ENCODE measurements around the gene OPRD1. TPM values are rescaled to one million over a fixed set of nuclear protein-coding genes. Genes with fewer than 3 reads are reported as not detected.
A peak's percentile ranks its signal among the peaks of the same experiment; 100 is the strongest.

OPRD1 gene
- polyA plus RNA-seq, 3 donors from 2014 or later: 0.03 TPM; not detected in 2

DNA sequence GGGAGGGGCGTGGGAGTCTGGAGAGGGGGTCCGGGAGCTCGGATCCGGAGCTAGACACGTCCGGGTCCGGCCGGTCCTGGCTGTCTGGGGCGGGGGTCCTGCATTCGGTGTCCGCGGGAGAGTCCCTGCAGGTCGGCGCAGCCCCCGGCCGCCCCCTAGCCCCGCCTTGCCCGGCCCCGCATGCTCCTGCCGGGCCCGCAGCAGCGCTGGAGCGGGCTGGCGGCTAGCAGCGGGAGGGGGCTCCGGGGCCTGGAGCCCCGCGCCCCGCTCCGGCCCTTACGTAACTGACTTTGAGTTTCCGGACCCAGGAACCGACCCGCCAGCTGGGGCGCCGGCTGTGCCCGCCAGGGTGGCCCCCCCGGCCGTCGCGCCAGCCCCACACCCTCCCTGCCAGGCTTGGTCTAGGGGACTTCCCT is 75.5 kb downstream of the OPRD1 start:
- Mint-ChIP-seq H3K27ac (peak overlapping the region; percentile 88 to 99 (median 96)), H3K36me3 (no peaks in the 10 kb centered on the region)

DNA sequence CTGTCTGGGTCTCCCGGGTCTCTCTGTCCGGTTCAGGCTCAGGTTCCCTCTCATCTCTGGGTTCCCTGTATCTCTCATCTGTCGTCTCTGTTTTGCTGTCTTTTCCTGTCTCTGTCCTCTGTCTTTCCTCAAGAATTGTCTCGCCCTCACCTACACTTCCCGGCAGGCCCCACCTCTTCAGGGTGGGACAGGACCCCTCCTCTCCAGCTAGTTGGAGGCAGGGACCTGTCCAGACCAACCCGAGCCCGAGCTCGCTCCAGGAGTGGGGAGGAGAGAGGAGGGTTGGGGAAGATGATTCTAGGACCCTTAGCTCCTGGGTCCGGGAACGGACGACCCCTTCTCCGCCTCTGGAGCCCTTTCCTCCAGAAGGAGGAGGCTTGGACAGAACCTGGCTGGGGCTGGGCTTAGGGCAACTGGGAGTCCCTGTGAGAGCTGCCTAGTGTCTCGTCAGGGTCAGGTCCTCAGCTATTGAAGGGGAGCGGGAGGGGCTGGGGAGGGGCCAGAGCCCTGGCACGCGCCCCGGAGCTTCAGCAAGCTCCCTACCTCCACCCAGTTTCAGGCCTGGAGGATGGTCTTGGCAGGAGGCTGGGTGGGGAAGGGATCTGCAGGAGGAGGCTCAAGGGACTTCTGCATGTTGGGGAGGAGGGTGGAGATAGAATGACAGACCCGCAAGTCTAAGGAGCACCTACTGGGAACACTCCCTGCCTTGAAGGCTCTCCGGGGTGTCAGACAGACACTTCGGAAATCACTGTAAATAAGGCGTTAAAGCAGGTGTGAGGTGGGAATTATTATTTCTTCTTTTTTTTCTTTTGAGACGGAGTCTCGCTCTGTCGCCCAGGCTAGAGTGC is 76.1 kb downstream of the OPRD1 start:
- Mint-ChIP-seq H3K4me1 (peaks cover 40 to 63% of the 10 kb centered on the region in 2 donors), H3K4me3 (peak overlapping the region; percentile 86 to 99 (median 91)), H3K9me3 (no peaks in the 10 kb centered on the region), H3K27me3 (ENCODE audit: low read depth in 3 of 3) (peaks cover 7 to 13% (median 8%) of the 10 kb centered on the region in 3 donors), H3K36me3 (no peaks in the 10 kb centered on the region), H3K27ac (peak overlapping the region; percentile 88 to 99 (median 94))
- no peak for DNase-seq

More for the DNA sequence above, 75.5 kb downstream of the OPRD1 start:
- Mint-ChIP-seq H3K27me3 (ENCODE audit: low read depth in 3 of 3) (peaks cover 8 to 15% (median 9%) of the 10 kb centered on the region in 3 donors), H3K9me3 (no peaks in the 10 kb centered on the region), H3K4me1 (peaks cover 42 to 65% of the 10 kb centered on the region in 2 donors), H3K4me3 (peak overlapping the region; percentile 91 to 99 (median 92))
- DNase-seq: peak; percentile 70 to 77 (median 71)

DNA sequence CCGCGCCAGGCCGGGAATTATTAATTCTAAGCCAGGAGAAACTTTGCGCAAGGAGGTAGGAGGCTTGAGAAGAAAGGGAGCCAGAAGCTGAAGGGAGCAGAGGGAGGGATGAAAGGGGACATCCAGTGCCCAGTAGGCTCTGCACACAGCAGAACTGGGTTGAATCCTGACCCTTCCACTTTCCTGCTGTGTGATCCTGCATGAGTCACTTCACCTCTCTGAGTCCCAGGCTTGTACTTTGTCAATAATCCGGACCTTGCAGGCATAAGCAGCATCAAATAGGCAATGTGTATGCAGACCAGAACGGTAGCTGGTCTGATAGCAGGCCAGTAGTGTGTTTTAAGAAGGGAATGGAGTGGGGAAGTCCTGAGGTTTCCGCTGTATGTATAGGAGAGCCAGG is 76.9 kb downstream of the OPRD1 start:
- DNase-seq: no peak
- Mint-ChIP-seq H3K36me3 (no peaks in the 10 kb centered on the region), H3K4me1 (peaks cover 38 to 55% of the 10 kb centered on the region in 2 donors), H3K4me3 (peak overlapping the region; percentile 28 to 86 (median 55)), H3K27me3 (ENCODE audit: low read depth in 3 of 3) (peaks cover 7 to 13% (median 8%) of the 10 kb centered on the region in 3 donors), H3K27ac (peak overlapping the region; percentile 0 to 96 (median 31)), H3K9me3 (no peaks in the 10 kb centered on the region)

DNA sequence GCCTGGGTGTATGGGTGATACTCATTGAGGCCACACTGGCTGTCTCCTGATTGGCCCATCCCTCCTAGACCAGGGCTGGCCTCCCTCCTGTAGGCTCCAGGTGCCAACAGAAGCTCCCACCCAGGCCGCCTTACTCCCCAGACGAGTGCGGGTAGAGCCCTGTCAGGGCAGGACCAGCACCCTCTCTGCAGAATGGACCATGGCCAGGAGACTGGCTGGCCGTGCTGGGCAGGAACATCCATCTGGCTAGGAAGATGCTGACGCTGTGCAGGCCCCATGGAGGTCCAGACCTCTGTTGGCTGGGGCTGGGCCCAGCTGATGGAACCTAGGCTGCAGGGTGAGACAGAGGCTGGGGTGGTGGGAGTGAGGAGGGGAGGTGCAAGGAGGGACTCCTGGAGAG is 77.4 kb downstream of the OPRD1 start:
- Mint-ChIP-seq H3K36me3 (no peaks in the 10 kb centered on the region), H3K9me3 (no peaks in the 10 kb centered on the region), H3K4me1 (peaks cover 36 to 53% of the 10 kb centered on the region in 2 donors), H3K4me3 (peak overlapping the region in 4 of 5 donors; percentile 7 to 68 (median 50)), H3K27me3 (ENCODE audit: low read depth in 3 of 3) (peaks cover 7 to 13% (median 8%) of the 10 kb centered on the region in 3 donors), H3K27ac (peak overlapping the region; percentile 18 to 96 (median 44))
- DNase-seq: no peak

DNA sequence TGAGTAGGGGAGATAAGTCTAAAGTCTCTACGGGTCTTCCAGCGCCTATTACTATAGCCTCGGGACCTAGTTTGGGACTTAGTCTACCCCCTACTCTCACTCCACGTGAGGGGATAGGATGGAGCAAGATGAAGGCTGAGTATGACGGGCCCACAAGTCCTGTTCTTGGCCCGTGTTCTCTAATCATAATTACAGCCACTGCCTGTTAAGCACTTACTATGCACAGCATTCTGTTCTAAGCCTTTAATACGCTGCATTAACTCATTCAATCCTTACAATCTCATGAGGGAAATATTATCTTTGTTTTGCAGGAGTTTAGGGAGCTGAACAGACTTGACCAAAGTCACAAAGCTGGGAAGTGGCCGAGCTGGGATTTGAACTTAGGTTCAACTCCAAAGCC is 78.5 kb downstream of the OPRD1 start:
- Mint-ChIP-seq H3K4me1 (peaks cover 26 to 47% of the 10 kb centered on the region in 2 donors), H3K9me3 (no peaks in the 10 kb centered on the region), H3K4me3 (peak overlapping the region in 1 of 5 donors; percentile 42)

DNA sequence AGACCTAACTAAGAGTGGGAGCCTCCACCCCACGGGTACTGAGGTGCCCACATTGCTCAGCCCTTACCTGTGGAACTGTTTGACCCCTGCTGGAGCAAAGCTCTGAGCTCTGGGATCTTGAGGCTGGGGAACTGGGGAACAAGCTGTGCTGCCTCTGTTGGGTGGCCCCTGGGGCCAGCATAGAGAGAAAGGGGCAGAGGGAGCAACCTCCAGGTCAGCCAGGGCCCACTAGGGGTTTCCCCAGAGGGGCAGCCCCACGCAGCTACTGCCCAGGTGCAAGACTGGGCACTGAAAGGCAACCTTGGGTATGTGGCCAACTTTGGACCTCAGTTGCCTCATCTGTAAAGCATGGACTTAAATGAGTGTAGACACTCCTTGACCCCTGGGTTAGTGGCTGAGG is 78.9 kb downstream of the OPRD1 start:
- H3K4me3 Mint-ChIP-seq: no peak overlapping the region
- H3K4me1 Mint-ChIP-seq: peaks cover 22 to 43% of the 10 kb centered on the region in 2 donors

More for the DNA sequence above, 78.5 kb downstream of the OPRD1 start:
- H3K27me3 Mint-ChIP-seq (ENCODE audit: low read depth in 3 of 3): peaks cover 0 to 7% (median 4%) of the 10 kb centered on the region in 3 donors
- peak overlapping the region in 2 of 6 donors; percentile 2 to 57 for H3K27ac Mint-ChIP-seq
- no peaks in the 10 kb centered on the region for H3K36me3 Mint-ChIP-seq
- no peak for DNase-seq

DNA sequence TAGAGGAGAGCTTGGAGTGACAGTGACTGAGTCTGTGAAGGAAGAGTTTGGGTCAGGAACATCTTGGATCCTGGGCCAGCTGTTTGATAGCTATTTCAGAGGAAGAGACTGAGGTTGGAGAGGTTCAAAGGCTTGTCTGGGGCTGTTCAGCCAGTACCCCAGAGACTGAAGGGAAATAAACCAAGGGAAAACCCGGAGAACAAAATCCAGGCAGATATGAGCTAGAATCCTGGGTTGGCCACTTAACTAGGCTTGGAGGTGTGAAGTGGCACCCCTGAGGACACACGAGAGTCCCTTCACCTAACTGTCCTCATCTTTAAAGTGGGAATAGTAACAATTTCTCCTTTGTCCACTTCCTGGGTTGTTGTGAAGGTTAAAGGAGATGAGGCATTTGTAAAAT is 79.3 kb downstream of the OPRD1 start:
- Mint-ChIP-seq H3K27ac (peak overlapping the region in 2 of 6 donors; percentile 28 to 57), H3K4me1 (peaks cover 20 to 39% of the 10 kb centered on the region in 2 donors)

More for the DNA sequence above, 78.9 kb downstream of the OPRD1 start:
- H3K27ac Mint-ChIP-seq: peak overlapping the region in 2 of 6 donors; percentile 28 to 57
- peaks cover 0 to 7% (median 4%) of the 10 kb centered on the region in 3 donors for H3K27me3 Mint-ChIP-seq (ENCODE audit: low read depth in 3 of 3)
- no peaks in the 10 kb centered on the region for H3K9me3 Mint-ChIP-seq
- H3K36me3 Mint-ChIP-seq: no peaks in the 10 kb centered on the region
- DNase-seq: no peak

DNA sequence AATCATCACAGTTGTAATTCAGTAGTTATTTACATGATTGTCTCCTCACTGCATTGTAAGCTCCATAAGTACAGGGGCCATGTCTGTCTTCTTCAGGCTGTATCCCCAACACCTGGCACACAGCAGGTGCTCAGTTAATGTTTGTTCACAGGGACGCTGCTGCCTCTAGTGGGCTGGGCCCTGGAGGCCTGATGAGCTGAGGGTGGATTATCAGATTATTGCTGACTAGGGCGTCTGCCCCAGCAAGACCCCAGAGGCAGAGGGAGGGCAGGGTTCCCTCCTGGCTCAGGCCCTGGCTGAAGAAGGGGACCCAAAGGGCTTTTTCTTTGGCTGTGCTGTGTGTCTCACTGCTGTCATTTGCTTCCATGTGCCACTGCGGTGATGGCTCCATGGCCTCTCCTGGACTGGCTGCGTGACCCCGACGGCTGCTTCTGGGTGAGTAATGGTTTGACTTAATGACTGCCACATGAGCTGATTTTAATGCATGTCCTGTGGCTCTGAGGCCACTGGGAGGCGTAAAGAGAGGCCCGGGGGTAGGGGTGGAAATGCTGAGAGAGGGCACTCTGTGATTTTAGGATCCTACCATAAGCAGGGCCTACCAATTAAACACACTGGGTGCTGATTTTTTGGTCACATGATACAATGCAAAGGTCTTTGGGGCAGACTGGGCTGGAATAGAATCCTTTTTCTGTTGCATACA is 81.6 kb downstream of the OPRD1 start:
- Mint-ChIP-seq H3K4me1 (peaks cover 16 to 38% of the 10 kb centered on the region in 2 donors), H3K9me3 (no peaks in the 10 kb centered on the region), H3K36me3 (peaks cover 0 to 7% (median 0%) of the 10 kb centered on the region in 3 donors), H3K27ac (peak overlapping the region in 1 of 6 donors; percentile 7), H3K27me3 (ENCODE audit: low read depth in 3 of 3) (peaks cover 0 to 2% (median 0%) of the 10 kb centered on the region in 3 donors), H3K4me3 (no peak overlapping the region)
- no peak for DNase-seq

More for the DNA sequence above, 79.3 kb downstream of the OPRD1 start:
- H3K27me3 Mint-ChIP-seq (ENCODE audit: low read depth in 3 of 3): peaks cover 0 to 7% (median 4%) of the 10 kb centered on the region in 3 donors
- no peaks in the 10 kb centered on the region for H3K9me3 Mint-ChIP-seq
- H3K36me3 Mint-ChIP-seq: peaks cover 0 to under 1% (median 0%) of the 10 kb centered on the region in 3 donors
- no peak for DNase-seq
- no peak overlapping the region for H3K4me3 Mint-ChIP-seq

DNA sequence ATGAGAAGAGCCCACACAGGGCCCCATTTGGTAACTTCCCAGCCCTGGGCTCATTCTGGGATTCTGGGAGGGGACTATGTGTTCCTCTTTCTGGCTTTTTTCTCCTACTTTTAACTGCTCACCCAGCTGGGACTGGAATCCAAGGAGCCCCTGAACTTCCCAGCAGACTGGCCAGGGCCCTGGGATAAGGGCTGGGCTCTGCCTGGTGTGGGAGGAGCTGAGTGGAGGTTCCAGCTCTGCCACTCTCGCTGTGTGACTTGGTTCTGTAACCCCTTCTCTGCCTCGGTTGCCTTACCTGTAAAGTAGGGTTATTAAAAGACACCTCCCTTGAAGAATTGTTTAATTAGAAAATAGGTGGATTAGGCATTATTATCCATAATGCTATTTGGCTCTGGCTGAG is 82.8 kb downstream of the OPRD1 start:
- DNase-seq: no peak
- H3K27ac Mint-ChIP-seq: no peak overlapping the region
- H3K4me3 Mint-ChIP-seq: no peak overlapping the region
- H3K27me3 Mint-ChIP-seq (ENCODE audit: low read depth in 3 of 3): peaks cover 0 to 2% (median 0%) of the 10 kb centered on the region in 3 donors
- no peaks in the 10 kb centered on the region for H3K9me3 Mint-ChIP-seq
- H3K36me3 Mint-ChIP-seq: peaks cover 0 to 10% (median 0%) of the 10 kb centered on the region in 3 donors
- peaks cover 18 to 39% of the 10 kb centered on the region in 2 donors for H3K4me1 Mint-ChIP-seq

DNA sequence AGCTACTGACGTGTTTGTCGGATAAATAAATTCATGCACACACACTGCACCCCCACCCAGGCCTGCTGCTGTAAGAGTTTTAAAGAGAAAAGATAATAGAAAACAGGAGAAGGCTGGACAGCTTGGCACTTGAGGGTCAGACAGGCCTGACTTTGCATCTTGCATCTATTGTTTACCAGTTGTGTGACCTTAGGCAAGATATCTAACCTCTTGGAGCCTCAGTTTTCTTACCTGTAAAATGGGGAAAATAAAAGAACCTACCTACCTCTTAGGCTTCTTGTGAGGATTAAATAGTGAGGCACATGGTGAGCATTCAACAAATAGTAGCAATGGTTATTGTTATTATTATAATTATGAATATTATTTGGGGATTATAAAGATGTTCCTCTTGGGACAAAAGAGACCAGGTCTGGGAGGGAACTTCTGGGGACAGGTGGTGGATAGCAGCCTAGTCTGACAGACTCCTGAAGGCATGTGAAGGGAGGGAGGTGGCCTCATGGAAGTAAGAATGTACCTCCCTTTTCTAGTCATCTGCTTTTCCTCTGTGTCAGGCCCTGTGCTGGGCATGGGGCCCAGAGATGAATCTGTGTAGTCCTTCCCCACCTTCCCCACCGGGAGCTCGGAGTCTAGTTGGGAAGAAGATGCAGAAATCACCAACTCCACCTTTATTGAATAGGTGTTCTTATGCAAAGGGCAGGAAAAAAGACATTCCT is 84.1 kb downstream of the OPRD1 start:
- no peak overlapping the region for H3K4me3 Mint-ChIP-seq
- no peaks in the 10 kb centered on the region for H3K9me3 Mint-ChIP-seq
- H3K36me3 Mint-ChIP-seq: peaks cover 0 to 10% (median 0%) of the 10 kb centered on the region in 3 donors
- peak overlapping the region in 3 of 6 donors; percentile 11 to 61 (median 60) for H3K27ac Mint-ChIP-seq
- no peak for DNase-seq
- H3K4me1 Mint-ChIP-seq: peaks cover 21 to 34% of the 10 kb centered on the region in 2 donors
- H3K27me3 Mint-ChIP-seq (ENCODE audit: low read depth in 3 of 3): peaks cover 0 to 2% (median 0%) of the 10 kb centered on the region in 3 donors

DNA sequence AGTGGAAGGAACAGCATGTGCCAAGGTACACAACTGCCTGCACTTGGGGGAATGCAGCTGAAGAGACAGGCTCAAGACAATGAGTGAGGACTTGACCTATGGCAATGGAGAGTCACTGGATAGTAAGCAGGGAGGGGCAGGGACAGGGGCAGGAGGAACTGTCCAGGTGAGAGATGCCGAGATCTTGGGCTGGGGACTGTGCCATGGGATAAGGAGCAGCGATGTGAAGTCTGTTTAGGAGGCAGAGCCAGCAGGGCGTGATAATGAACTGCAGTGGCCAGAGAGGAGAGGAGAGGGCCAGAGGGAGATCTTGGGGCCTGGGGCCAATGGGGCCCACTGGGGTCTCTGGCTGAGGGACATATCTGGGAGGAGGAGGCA is 84.6 kb downstream of the OPRD1 start:
- Mint-ChIP-seq H3K4me1 (peaks cover 21 to 34% of the 10 kb centered on the region in 2 donors), H3K36me3 (peaks cover 0 to 10% (median 0%) of the 10 kb centered on the region in 3 donors), H3K9me3 (no peaks in the 10 kb centered on the region), H3K27ac (peak overlapping the region in 3 of 6 donors; percentile 12 to 61 (median 60)), H3K27me3 (ENCODE audit: low read depth in 3 of 3) (peaks cover 0 to 2% (median 0%) of the 10 kb centered on the region in 3 donors), H3K4me3 (no peak overlapping the region)
- no peak for DNase-seq

DNA sequence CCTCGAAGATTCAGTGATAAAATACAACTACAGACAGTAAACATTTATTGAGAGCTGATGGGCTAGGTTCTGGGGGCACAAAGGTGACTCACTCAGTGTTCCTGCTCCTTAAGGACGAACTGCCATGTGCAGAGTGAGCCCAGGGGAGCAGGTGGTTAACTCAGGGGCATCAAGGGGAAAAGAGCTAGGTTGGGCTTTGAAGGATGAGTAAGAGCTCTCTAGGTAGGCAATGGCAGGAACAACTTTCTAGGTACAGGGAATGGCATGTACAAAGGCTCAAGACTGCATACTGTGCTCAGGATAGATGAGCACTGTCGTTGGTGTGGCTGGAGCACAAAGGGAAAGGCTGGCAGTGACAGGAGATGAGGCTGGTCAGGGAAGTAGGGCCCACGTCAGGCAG is 85.8 kb downstream of the OPRD1 start:
- Mint-ChIP-seq H3K9me3 (no peaks in the 10 kb centered on the region), H3K36me3 (peaks cover 0 to 10% (median 2%) of the 10 kb centered on the region in 3 donors), H3K4me3 (no peak overlapping the region), H3K27me3 (ENCODE audit: low read depth in 3 of 3) (no peaks in the 10 kb centered on the region), H3K27ac (peak overlapping the region in 4 of 6 donors; percentile 23 to 58 (median 36)), H3K4me1 (peaks cover 21 to 34% of the 10 kb centered on the region in 2 donors)
- no peak for DNase-seq

DNA sequence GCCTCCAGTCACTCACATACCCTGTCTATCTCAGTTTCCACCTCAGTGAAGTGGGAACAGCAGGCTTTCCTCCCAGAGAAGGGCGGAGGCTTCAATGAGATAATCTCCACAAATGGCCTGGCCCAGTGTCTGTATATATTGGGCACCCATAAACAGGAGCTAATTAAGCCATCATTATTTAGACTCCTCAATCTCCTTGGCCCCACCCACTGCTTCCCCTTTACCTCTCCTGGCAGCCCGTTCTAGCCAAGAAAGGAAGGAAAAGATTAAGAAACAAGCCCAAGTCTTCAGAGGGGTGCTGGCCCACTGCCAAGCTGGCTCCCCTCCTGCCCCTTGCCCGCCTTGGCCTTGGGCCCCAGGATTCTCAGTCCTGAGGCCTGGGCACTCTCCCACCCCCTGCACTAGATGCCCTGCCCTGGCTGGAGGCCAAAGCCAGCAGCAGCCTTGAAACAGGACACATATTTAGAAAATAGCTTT is 86.5 kb downstream of the OPRD1 start:
- H3K27me3 Mint-ChIP-seq (ENCODE audit: low read depth in 3 of 3): no peaks in the 10 kb centered on the region
- no peaks in the 10 kb centered on the region for H3K9me3 Mint-ChIP-seq
- peak overlapping the region in 5 of 6 donors; percentile 31 to 87 (median 49) for H3K27ac Mint-ChIP-seq
- peaks cover 21 to 34% of the 10 kb centered on the region in 2 donors for H3K4me1 Mint-ChIP-seq
- H3K4me3 Mint-ChIP-seq: no peak overlapping the region
- peaks cover 0 to 10% (median 6%) of the 10 kb centered on the region in 3 donors for H3K36me3 Mint-ChIP-seq
- no peak for DNase-seq
